ENCODE measurements around the gene RAMP1. TPM values are rescaled to one million over a fixed set of nuclear protein-coding genes. Genes with fewer than 3 reads are reported as not detected.

RAMP1 gene
- total RNA-seq, 1 experiment from 2014 or later, result 23.4 TPM

DNA sequence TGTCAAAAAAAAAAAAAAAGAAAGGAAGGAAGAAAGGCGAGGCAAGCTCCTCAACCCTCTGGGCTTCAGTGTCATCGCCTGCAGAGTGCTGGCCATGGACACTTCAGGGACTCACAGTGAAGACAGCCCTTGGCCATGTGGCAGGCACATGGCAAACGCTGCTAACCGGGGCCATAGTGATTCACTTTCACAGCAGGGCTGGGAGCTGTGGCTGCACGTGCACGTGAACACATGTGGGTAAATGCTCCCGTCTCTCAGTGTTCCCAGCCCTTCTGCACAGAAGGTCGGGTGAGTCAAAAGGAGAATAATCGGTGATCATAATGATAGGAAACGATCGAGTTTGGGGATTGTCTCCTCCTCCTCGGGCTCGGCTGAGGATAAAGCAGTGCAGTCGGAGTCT lies 61.2 kb downstream of the RAMP1 start:
- ATAC-seq (no peak), DNase-seq (ENCODE audit: low read depth, low spot score) (no peak)
- Histone ChIP-seq H3K4me2 (ENCODE audit: low read length) (no peak overlapping the region), H3K27ac (ENCODE audit: low read depth, low read length) (no peak overlapping the region), H3K27me3 (ENCODE audit: insufficient read depth, low read length) (no peaks in the 10 kb centered on the region), H3K4me1 (ENCODE audit: control insufficient read depth in 1 of 2, insufficient read depth in 2 of 2, low read length in 2 of 2) (peaks cover 13 to 23% of the 10 kb centered on the region in 2 experiments), H4K20me1 (ENCODE audit: insufficient read depth) (no peaks in the 10 kb centered on the region), H3K9ac (ENCODE audit: low read length) (no peak overlapping the region), H3K4me3 (replicated peaks in 1 of 2; ENCODE audit: low read depth in 1 of 2, low read length in 2 of 2) (no peak overlapping the region), H2AFZ (ENCODE audit: low read depth, low read length, poor library complexity, severe bottlenecking) (no peak overlapping the region), H3K9me3 (ENCODE audit: control insufficient read depth in 1 of 2, insufficient read depth in 1 of 2, low read depth in 1 of 2, low read length in 2 of 2) (no peaks in the 10 kb centered on the region), H3K36me3 (ENCODE audit: control insufficient read depth in 1 of 2, insufficient read depth in 2 of 2, low read length in 2 of 2) (no peaks in the 10 kb centered on the region), H3K9me2 (ENCODE audit: insufficient read depth) (no peaks in the 10 kb centered on the region), H3K79me2 (ENCODE audit: insufficient read depth, low read length) (no peaks in the 10 kb centered on the region)
- ChIA-PET CTCF (no interaction called here), RAD21 (ENCODE audit: low non-redundant PET in 1 of 2, low total read pairs in 2 of 2, uncharacterized antibody in 2 of 2, unreplicated experiment in 2 of 2) (no interaction called here), POLR2A (no interaction called here)
- no TSS peak for BruUV-seq (replicated peaks)
- no peak for TF ChIP-seq YY1 (IDR thresholded peaks at IDR 0.05; ENCODE audit: extremely low read depth, insufficient replicate concordance, low read depth, low read length)
- TF ChIP-seq EZH2 (IDR thresholded peaks at IDR 0.05), result no peak
- no peak for TF ChIP-seq EGR1 (IDR thresholded peaks at IDR 0.05; ENCODE audit: low read depth)
- no peak for TF ChIP-seq SRF (IDR thresholded peaks at IDR 0.05; ENCODE audit: low read depth)
- TF ChIP-seq, protein P1, sequence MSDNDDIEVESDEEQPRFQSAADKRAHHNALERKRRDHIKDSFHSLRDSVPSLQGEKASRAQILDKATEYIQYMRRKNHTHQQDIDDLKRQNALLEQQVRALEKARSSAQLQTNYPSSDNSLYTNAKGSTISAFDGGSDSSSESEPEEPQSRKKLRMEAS (IDR thresholded peaks at IDR 0.05), result peak; percentile 47; the same call in 1 of the 2 replicates
- intact Hi-C loops (cut with micrococcal nuclease), result loop anchor here (5.0 kb wide), 2 partner anchors 58 to 342 kb away; no protein-coding TSS in a partner anchor

DNA sequence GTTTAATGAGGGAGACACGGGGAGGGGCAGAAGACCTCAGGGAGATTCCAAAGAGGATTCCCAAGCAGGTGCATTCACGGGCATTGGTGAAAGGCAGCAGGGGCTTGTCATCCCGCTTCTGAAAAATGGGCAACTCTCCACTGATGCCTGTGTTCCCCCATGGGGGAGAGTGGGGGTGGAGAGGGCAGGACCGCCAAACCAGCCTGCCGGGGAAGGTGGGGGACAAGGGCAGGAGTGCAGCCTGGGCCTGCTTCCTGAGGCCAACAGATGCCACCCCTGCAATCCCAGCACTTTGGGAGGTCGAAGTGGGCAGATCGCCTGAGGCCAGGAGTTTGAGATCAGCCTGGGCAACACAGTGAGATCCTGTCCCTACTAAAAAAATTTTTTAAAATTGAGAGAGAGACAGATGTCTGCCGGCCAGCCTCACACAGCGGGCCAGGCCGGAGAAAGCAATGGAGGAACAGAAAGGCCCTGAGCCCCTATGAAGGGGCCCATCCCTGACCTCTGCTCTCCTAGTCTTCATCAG lies 62.6 kb downstream of the RAMP1 start:
- BruUV-seq (replicated peaks), result no TSS peak
- H3K9ac ChIP-seq (ENCODE audit: low read length), result no peak overlapping the region
- H3K4me3 ChIP-seq (replicated peaks in 1 of 2; ENCODE audit: low read depth in 1 of 2, low read length in 2 of 2), result no peak overlapping the region; a peak in 1 of 4 replicates
- H3K4me1 ChIP-seq (ENCODE audit: control insufficient read depth in 1 of 2, insufficient read depth in 2 of 2, low read length in 2 of 2), result peaks cover 13 to 23% of the 10 kb centered on the region in 2 experiments
- CTCF ChIA-PET, result interaction anchor here (1.9 kb wide), 1 partner anchor 64 kb away, joined by 7 read pairs; no protein-coding TSS in a partner anchor
- no peaks in the 10 kb centered on the region for H3K27me3 ChIP-seq (ENCODE audit: insufficient read depth, low read length)
- no peak overlapping the region; the same call in 1 of the 2 replicates for H3K27ac ChIP-seq (ENCODE audit: low read depth, low read length)
- intact Hi-C loops (cut with micrococcal nuclease), result loop anchor here (2.0 to 5.0 kb wide), 3 partner anchors 60 to 340 kb away; no protein-coding TSS in a partner anchor
- no peak for ATAC-seq
- H3K9me2 ChIP-seq (ENCODE audit: insufficient read depth), result no peaks in the 10 kb centered on the region
- RAD21 ChIA-PET (ENCODE audit: low non-redundant PET in 1 of 2, low total read pairs in 2 of 2, uncharacterized antibody in 2 of 2, unreplicated experiment in 2 of 2), result interaction anchor here in 1 of 2 experiments (0.6 kb wide), 1 partner anchor 93 kb away, joined by 3 read pairs; no protein-coding TSS in a partner anchor
- no peaks in the 10 kb centered on the region for H3K79me2 ChIP-seq (ENCODE audit: insufficient read depth, low read length)
- DNase-seq (ENCODE audit: low read depth, low spot score), result no peak
- H3K9me3 ChIP-seq (ENCODE audit: control insufficient read depth in 1 of 2, insufficient read depth in 1 of 2, low read depth in 1 of 2, low read length in 2 of 2), result no peaks in the 10 kb centered on the region
- no peak overlapping the region for H2AFZ ChIP-seq (ENCODE audit: low read depth, low read length, poor library complexity, severe bottlenecking)
- H3K4me2 ChIP-seq (ENCODE audit: low read length), result peak overlapping the region; percentile 72
- H3K36me3 ChIP-seq (ENCODE audit: control insufficient read depth in 1 of 2, insufficient read depth in 2 of 2, low read length in 2 of 2), result no peaks in the 10 kb centered on the region
- POLR2A ChIA-PET, result interaction anchor here (0.7 kb wide), 1 partner anchor 13 kb away, joined by 3 read pairs; no protein-coding TSS in a partner anchor
- TF ChIP-seq SP1 (IDR thresholded peaks at IDR 0.05; ENCODE audit: low read depth) (no peak), ZFX (IDR thresholded peaks at IDR 0.05) (no peak)
- H4K20me1 ChIP-seq (ENCODE audit: insufficient read depth), result no peaks in the 10 kb centered on the region
